GM06990 (cell line): ENCODE measurements around the gene TNPO1.

Experiments used
- DNase-seq: peaks from one replicate; pipeline ENCODE4 v3.0.0-alpha.2; 2011; ENCODE audit not compliant: insufficient read length; ENCODE audit errors: extremely low read depth
- H3K27me3 ChIP-seq: replicated peaks from 2 replicates; pipeline ENCODE4 v1.6.0; 2011; ENCODE audit warnings: low read length; ENCODE audit not compliant: control insufficient read depth, insufficient read depth
- H3K36me3 ChIP-seq: 2 replicates; pipeline ENCODE4 v1.5.1; 2011; ENCODE audit warnings: low read length; ENCODE audit not compliant: control insufficient read depth, insufficient read depth
- H3K4me3 ChIP-seq: replicated peaks from 2 replicates; pipeline ENCODE4 v1.5.1; 2011; ENCODE audit warnings: low read depth, mild to moderate bottlenecking, control low read depth, low read length
- TF ChIP-seq, protein P1 (sequence below): IDR thresholded peaks from 2 replicates; pipeline ENCODE4 v1.5.1; 2011; ENCODE audit warnings: low read length, control low read depth, mild to moderate bottlenecking, inconsistent platforms; ENCODE audit not compliant: insufficient read depth, poor library complexity, severe bottlenecking

TNPO1 gene

GRCh38 chr5:72816284-72817075 lies at the start of gene TNPO1:
TSS of gene TNPO1 (plus strand) at chr5:72816661. CDS start at chr5:72816738, 77 bp downstream.
- TF ChIP-seq, protein P1, sequence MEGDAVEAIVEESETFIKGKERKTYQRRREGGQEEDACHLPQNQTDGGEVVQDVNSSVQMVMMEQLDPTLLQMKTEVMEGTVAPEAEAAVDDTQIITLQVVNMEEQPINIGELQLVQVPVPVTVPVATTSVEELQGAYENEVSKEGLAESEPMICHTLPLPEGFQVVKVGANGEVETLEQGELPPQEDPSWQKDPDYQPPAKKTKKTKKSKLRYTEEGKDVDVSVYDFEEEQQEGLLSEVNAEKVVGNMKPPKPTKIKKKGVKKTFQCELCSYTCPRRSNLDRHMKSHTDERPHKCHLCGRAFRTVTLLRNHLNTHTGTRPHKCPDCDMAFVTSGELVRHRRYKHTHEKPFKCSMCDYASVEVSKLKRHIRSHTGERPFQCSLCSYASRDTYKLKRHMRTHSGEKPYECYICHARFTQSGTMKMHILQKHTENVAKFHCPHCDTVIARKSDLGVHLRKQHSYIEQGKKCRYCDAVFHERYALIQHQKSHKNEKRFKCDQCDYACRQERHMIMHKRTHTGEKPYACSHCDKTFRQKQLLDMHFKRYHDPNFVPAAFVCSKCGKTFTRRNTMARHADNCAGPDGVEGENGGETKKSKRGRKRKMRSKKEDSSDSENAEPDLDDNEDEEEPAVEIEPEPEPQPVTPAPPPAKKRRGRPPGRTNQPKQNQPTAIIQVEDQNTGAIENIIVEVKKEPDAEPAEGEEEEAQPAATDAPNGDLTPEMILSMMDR = no peak
- Histone ChIP-seq H3K27me3 (no peaks in the 10 kb centered on the region), H3K36me3 (no peaks in the 10 kb centered on the region), H3K4me3 (peak within 1 kb of the TSS; percentile 91)
- DNase-seq = peak; percentile 96

- no peak for DNase-seq
- H3K27me3 ChIP-seq = no peaks in the 10 kb centered on the region
These were observed 49.0 kb upstream of the TNPO1 start for GRCh38 chr5:72767289-72768010.

DNA sequence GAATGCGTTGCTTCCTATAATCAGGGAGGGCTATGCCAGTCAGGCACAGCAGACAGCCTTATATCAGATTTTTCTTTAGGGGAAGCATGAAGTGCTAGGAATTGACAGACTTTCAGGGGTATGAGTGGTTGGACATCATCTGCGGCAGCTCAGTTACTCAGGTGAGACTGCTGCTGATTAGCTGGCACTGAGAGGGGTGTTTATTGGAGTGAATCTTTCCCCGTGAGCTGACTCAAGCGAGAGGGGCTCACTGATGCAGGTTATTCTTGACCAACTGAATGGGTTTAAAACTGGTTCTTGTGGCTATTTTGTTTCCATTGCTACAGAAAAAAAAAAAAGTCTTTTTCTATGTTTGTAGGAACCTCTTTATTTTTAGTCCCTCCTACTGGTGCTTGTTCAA lies 46.2 kb upstream of the TNPO1 start:
- TF ChIP-seq, protein P1 = no peak
- no peak for DNase-seq

More at GRCh38 chr5:72767289-72768010, 49.0 kb upstream of the TNPO1 start:
- TF ChIP-seq, protein P1 = no peak
- Histone ChIP-seq H3K4me3 (no peak overlapping the region), H3K36me3 (no peaks in the 10 kb centered on the region)

GRCh38 chr5:72776684-72777083 lies 39.8 kb upstream of the TNPO1 start:
- H3K36me3 ChIP-seq = no peaks in the 10 kb centered on the region
- H3K4me3 ChIP-seq = no peak overlapping the region
- DNase-seq = no peak
- TF ChIP-seq, protein P1 = no peak
- no peaks in the 10 kb centered on the region for H3K27me3 ChIP-seq

More for the DNA sequence above, 46.2 kb upstream of the TNPO1 start:
- no peaks in the 10 kb centered on the region for H3K27me3 ChIP-seq
- no peak overlapping the region for H3K4me3 ChIP-seq
- H3K36me3 ChIP-seq = no peaks in the 10 kb centered on the region

GRCh38 chr5:72779520-72779919 lies 36.9 kb upstream of the TNPO1 start:
- H3K27me3 ChIP-seq = no peaks in the 10 kb centered on the region
- H3K4me3 ChIP-seq = no peak overlapping the region
- no peak for DNase-seq
- H3K36me3 ChIP-seq = no peaks in the 10 kb centered on the region
- TF ChIP-seq, protein P1 = no peak
